Esophagus muscularis mucosa (tissue), 4 donors: ENCODE measurements around the gene VILL.

ENCODE experiments used
- CTCF ChIP-seq, 3 experiments: fragments of 200-600 bp in 2 of 3; fragments of 450-650 bp in 1 of 3; sonication (generic) in 2 of 3; IDR thresholded peaks; one replicate each; pipeline ENCODE4 v1.5.1; 2017 to 2019; ENCODE audit warnings: antibody characterized with exemption in 3 of 3, mild to moderate bottlenecking in 2 of 3, moderate library complexity in 1 of 3
- EP300 ChIP-seq: sonication (generic); formaldehyde crosslinking; IDR thresholded peaks from one replicate; pipeline ENCODE4 v1.6.1; 2017; ENCODE audit warnings: antibody characterized with exemption
- POLR2A ChIP-seq: fragments of 450-650 bp; IDR thresholded peaks from one replicate; pipeline ENCODE4 v1.6.1; 2017; ENCODE audit warnings: antibody characterized with exemption, moderate library complexity, mild to moderate bottlenecking, low read depth
- POLR2AphosphoS5 ChIP-seq, 2 donors: sonication (generic); formaldehyde crosslinking; IDR thresholded peaks; one replicate each; pipeline ENCODE4 v1.6.1; 2017; ENCODE audit warnings: antibody characterized with exemption in 2 of 2

DNA sequence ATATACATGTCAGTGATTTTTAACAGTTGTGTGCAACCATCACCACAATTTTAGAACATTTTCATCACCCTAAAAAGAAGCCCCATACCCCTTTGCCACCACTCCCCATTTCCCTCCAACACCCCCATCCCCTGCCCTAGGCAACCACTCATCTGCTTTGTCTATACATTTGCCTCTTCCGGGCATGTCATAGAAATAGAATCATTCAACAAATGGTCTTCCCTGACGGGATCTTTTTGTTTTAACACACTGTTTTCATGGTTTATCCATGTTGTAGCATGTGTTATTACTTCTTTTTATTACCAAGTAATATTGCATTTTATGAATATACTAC is 4.0 kb downstream of the VILL start:
- TF ChIP-seq POLR2AphosphoS5 (IDR thresholded peaks at IDR 0.05) (no peak), CTCF (IDR thresholded peaks at IDR 0.05) (no peak), EP300 (no peak), POLR2A (no peak)
